Measurements from ENCODE around the gene EXD3. TPM values are rescaled to one million over a fixed set of nuclear protein-coding genes. Genes with fewer than 3 reads are reported as not detected.

Gene EXD3
- total and polyA plus RNA-seq, 2 of the 13 experiments (the other 11 are each of a cell fraction or from before 2014, with no cell fraction given), result 2.7 to 4.8 TPM

- no peak for TF ChIP-seq JUNB (CRISPR knock-in tag; IDR thresholded peaks at IDR 0.05; ENCODE audit: borderline replicate concordance)
- TF ChIP-seq ZNF232 (CRISPR knock-in tag; IDR thresholded peaks at IDR 0.05; ENCODE audit: borderline replicate concordance), result no peak
- TF ChIP-seq RXRB (CRISPR knock-in tag; IDR thresholded peaks at IDR 0.05; ENCODE audit: borderline replicate concordance), result peak; percentile 23; the same call in 1 of the 2 replicates
- TF ChIP-seq AGO2 (optimal IDR thresholded peaks at IDR 0.05; ENCODE audit: low read depth, low read length), result peak; percentile 60
- no peak for TF ChIP-seq CSRNP1 (CRISPR knock-in tag; IDR thresholded peaks at IDR 0.05)
- TF ChIP-seq TBL1XR1 (IDR thresholded peaks at IDR 0.05; ENCODE audit: borderline replicate concordance, low read length, partially characterized antibody), result no peak
- no peak for TF ChIP-seq ZNF776 (CRISPR knock-in tag; IDR thresholded peaks at IDR 0.05)
- TF ChIP-seq ZNF878 (CRISPR knock-in tag; IDR thresholded peaks at IDR 0.05), result no peak
- TF ChIP-seq AKAP8 (CRISPR knock-in tag; IDR thresholded peaks at IDR 0.05), result peak; percentile 80
- TF ChIP-seq ZBTB43 (CRISPR knock-in tag; conservative IDR thresholded peaks at IDR 0.05), result no peak
- 0 out of 2 replicates have a peak, but pooled peaks have one; percentile 52 for TF ChIP-seq ZC3H4 (CRISPR knock-in tag; IDR thresholded peaks at IDR 0.05; ENCODE audit: borderline replicate concordance)
- TF ChIP-seq PAF1 (CRISPR knock-in tag; IDR thresholded peaks at IDR 0.05), result peak; percentile 83
- TF ChIP-seq MAFG (CRISPR knock-in tag; IDR thresholded peaks at IDR 0.05), result no peak
- 0 out of 2 replicates have a peak, but pooled peaks have one; percentile 6 for TF ChIP-seq HNRNPL (IDR thresholded peaks at IDR 0.05; ENCODE audit: low read depth, low read length)
- TF ChIP-seq ZNF550 (CRISPR knock-in tag; IDR thresholded peaks at IDR 0.05; ENCODE audit: borderline replicate concordance), result no peak
- TF ChIP-seq SP140L (CRISPR knock-in tag; IDR thresholded peaks at IDR 0.05; ENCODE audit: borderline replicate concordance), result no peak
- TF ChIP-seq GTF3A (CRISPR knock-in tag; conservative IDR thresholded peaks at IDR 0.05), result no peak
- no peak for TF ChIP-seq HMG20B (CRISPR knock-in tag; conservative IDR thresholded peaks at IDR 0.05)
- TF ChIP-seq ZGPAT (CRISPR knock-in tag; IDR thresholded peaks at IDR 0.05), result 0 out of 2 replicates have a peak, but pooled peaks have one; percentile 19
- no peak for TF ChIP-seq HMGXB3 (CRISPR knock-in tag; IDR thresholded peaks at IDR 0.05; ENCODE audit: borderline replicate concordance)
These were observed 25.0 kb upstream of the EXD3 start (continued) for GRCh38 chr9:137447722-137448601.
